ENCODE measurements around the gene CNTNAP5.

DNA sequence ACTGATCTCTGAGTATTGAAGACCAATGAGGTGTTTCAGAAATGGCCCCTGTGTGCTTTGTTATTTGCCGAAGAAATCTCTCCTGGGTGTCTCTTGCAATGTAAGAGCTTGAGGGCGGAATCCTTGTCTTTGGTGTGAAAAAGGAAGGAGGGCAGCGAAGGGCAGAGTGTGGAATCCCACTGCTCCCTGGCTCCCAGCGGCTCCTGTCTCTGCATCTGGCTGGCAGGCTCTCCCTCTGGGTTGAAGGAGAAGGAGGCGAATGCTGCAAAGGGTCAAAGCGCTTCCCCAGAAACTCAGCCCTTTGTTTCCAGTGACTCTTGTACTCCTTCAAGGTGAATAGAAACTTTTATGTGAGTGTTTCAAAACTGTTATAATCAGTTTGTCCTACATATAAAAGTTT, 457.5 kb downstream of the CNTNAP5 start:
- TF ChIP-seq NFRKB (IDR thresholded peaks at IDR 0.05; ENCODE audit: low read depth) = no peak
- no peak for TF ChIP-seq BCL6 (CRISPR knock-in tag; IDR thresholded peaks at IDR 0.05)
- TF ChIP-seq, protein P1, sequence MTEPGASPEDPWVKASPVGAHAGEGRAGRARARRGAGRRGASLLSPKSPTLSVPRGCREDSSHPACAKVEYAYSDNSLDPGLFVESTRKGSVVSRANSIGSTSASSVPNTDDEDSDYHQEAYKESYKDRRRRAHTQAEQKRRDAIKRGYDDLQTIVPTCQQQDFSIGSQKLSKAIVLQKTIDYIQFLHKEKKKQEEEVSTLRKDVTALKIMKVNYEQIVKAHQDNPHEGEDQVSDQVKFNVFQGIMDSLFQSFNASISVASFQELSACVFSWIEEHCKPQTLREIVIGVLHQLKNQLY (CRISPR knock-in tag; conservative IDR thresholded peaks at IDR 0.05) = no peak

Data from K562 (cell line).